Measurements from ENCODE around the gene TWNK.
A peak's percentile ranks its signal among the peaks of the same experiment; 100 is the strongest.

Gene TWNK

DNA sequence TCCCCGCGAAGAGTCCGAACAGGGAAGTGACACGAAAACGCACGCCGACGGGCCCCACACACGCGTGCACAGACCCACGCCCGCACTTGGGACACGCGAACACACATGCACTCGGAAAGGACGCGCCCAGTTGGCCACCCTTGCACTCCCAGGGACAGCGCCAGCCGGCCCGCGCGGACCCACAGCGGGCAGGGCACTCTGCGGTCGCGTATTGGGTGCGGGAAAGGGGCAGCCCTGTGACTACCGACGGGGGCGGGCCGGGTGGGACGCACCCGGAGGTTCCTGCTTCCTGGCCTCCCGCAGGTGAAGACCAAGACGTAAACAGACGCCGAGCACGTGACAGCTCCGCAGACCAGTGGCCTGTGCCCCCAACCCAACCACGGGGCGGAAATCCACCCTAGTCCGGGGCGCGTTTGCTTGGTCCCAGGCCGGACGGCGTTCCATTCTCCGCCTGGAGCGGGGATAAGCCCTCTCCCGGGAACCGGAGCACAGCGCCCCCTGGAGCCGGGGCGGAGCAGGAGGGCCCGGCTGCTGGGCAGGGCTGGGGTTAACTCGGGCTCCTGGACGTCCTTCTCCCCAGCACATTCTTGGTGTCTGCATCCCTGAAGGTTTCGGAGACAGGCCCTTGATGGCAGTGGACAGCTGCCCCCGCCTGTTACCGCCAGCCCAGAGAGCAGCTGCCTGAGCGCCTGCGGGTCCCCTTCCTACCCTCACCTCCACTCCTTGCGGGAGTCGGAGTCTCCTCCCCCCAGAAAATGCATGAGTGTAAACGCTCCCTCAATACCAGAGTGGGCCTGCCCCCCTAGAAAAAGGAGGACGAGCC is 10.2 kb downstream of the TWNK start:
- TF ChIP-seq, protein P1, sequence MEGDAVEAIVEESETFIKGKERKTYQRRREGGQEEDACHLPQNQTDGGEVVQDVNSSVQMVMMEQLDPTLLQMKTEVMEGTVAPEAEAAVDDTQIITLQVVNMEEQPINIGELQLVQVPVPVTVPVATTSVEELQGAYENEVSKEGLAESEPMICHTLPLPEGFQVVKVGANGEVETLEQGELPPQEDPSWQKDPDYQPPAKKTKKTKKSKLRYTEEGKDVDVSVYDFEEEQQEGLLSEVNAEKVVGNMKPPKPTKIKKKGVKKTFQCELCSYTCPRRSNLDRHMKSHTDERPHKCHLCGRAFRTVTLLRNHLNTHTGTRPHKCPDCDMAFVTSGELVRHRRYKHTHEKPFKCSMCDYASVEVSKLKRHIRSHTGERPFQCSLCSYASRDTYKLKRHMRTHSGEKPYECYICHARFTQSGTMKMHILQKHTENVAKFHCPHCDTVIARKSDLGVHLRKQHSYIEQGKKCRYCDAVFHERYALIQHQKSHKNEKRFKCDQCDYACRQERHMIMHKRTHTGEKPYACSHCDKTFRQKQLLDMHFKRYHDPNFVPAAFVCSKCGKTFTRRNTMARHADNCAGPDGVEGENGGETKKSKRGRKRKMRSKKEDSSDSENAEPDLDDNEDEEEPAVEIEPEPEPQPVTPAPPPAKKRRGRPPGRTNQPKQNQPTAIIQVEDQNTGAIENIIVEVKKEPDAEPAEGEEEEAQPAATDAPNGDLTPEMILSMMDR (IDR thresholded peaks at IDR 0.05; ENCODE audit: borderline replicate concordance, insufficient read depth, low read depth, low read length): peak; percentile 95
- H3K4me3 ChIP-seq (ENCODE audit: low read depth, low read length): peak overlapping the region; percentile 89

DNA sequence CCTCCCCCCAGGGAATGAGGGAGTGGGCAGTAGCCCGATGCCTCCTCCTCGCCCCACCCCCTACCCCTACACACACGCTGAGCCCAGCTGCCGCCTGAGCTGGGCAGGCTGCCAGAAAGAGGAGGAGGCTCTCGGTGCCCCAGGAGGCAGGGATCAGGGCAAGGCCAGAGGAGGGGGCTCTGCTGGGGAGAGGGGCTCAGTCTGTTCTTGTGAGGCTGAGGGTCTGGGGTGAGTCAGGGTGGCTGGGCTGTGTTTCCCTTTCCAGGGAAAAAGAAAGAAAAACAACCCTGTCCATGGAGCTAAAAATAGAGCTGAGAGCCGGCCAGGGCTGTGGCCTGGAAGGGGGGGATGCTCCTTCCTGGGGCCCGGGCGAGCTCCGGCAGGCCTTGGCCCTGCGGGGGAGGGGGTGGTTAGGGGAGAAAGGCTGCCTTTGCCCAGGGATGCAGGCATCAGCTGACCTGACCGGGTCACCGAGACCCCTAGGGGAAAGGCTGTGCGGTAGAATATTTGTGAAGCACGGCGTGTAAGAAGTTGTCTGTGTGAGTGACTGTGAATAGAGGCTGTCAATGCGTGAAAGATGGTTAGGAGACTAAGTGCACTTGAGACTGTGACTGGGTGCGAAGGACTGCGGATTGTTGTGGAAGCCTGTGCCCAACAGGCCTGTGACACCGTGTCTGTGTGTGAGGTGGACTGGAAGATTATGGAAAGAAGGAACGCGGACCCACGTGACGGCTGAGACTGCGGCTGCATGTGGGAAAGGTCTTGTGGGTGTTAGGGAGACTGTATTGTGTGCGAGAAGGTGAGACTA is 11.0 kb downstream of the TWNK start:
- TF ChIP-seq, protein P1 (IDR thresholded peaks at IDR 0.05; ENCODE audit: borderline replicate concordance, insufficient read depth, low read depth, low read length): no peak
- peak overlapping the region; percentile 89 for H3K4me3 ChIP-seq (ENCODE audit: low read depth, low read length)

DNA sequence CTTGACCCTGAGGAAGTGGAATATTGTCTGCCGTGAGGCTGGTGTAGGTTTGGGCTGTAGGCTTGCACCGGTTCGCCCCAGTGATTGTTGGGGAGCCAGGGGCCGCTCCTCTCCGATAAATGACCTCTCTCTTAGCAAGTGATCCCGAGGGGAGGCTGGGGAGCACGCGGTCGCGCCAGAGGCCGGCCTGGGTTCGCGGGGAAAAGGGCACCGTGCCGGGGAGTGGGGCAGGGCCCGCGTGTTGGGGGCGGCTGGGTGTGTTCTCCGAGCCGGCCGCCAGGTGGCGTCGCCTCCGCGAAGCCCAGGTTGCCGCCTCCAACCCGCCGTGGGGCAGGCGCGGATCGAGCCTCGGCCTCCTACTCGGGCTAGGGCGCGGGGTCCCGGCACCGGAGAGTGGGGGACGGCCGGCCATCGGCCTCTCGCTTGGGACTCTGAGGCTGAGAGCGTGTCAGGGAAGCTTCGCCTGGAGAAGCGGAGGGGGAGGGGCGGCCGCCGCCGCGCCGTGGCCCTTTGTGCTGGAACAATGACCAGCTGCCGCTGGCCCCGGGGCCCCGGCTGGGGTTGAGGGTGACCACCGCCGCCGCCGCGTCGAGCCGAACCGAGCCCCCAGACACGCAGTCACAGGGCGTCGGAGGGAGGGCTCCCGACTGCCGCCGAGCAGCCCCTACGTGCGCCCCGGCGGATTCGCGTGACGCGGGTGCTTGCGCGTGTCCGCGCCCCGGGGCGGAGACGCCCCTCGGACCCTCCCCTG is 11.8 kb downstream of the TWNK start:
- peak overlapping the region; percentile 89 for H3K4me3 ChIP-seq (ENCODE audit: low read depth, low read length)

DNA sequence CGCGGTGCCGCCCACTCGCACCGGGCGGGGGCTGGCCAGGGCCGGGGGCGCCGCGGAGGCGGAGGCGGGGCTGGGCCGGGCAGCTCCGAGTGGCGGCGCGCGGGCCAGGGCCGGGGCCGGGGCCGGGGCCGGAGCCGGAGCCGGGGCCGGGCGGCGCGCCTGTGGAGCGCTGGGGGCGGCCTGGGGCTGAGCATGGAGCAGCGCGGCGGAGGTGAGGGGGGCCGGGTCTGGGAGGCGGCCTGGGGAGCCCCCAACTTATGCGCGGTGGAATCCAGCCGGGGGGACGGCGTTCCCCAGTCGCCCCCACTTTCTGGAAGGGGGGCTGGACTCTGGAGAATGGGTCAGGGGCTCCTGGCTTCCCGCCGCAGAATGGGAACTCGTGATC is 12.4 kb downstream of the TWNK start, which contains the start of gene LZTS2:
Gene LZTS2 (plus strand): TSS at position 67 of the 385 bp plus-strand sequence. CDS start 2,731 bp downstream, outside the sequence.
- peak within 1 kb of the TSS; percentile 89 for H3K4me3 ChIP-seq (ENCODE audit: low read depth, low read length)
- TF ChIP-seq, protein P1 (IDR thresholded peaks at IDR 0.05; ENCODE audit: borderline replicate concordance, insufficient read depth, low read depth, low read length): no peak

More for the DNA sequence above, 11.8 kb downstream of the TWNK start:
- TF ChIP-seq, protein P1 (IDR thresholded peaks at IDR 0.05; ENCODE audit: borderline replicate concordance, insufficient read depth, low read depth, low read length): peak; percentile 94

DNA sequence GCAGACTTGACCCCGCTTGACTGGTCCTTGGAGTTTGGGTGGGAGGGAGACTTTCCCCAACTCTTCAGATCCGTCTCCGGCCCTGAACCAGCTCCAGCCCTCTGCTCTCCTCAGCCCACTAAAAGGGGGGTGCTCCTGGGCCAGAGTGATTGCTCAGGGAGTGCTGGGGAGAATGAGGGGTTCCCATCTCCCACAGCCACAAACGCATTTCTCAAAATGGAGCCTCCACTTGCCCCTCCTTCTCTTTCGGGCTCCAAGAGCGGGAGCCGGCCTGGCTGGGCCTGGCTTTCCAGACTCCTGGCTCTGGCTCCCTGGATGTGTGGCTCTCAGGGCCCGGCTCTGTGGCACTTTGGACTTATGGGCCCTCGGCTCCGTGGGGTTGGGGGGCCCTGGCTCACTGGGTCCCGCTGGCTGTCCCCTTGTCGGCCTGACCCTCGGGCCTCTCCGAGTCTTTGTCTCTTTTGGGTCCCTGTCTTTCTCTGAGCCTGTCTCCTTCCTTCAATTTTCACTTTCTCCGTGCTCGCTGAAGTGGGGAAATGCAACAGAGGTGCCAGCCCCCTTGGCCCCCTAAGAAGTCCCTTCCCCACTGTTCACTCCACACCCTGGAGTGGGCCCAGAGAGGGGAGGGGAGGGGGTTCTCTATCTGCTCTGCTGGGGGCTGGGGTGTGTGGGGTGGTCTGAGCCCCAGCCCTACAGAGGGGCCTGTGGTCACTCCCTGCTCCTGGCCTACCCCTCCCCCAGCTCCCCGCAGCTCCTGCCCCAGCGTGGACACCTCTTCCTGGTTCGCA is 13.0 kb downstream of the TWNK start:
- H3K4me3 ChIP-seq (ENCODE audit: low read depth, low read length): peak overlapping the region; percentile 89
- TF ChIP-seq, protein P1 (IDR thresholded peaks at IDR 0.05; ENCODE audit: borderline replicate concordance, insufficient read depth, low read depth, low read length): no peak
